A549 (cell line): ENCODE measurements around the gene S100A7. TPM values are rescaled to one million over a fixed set of nuclear protein-coding genes. Genes with fewer than 3 reads are reported as not detected.
"Not testable (repeated sequence)": the region's sequence is repeated elsewhere in the genome, so short reads cannot be mapped to it uniquely, and the experiment has no call there.

Source experiments
- ATAC-seq, 2 experiments: fragments of 200-7000 bp in 1 of 2; fragments of >200 bp in 1 of 2; cut with Nextera tagmentation in 1 of 2; cut with Tn5 transposase in 1 of 2; 3 replicates each; pipeline versions ENCODE4 v1.8.0 to v1.9.1; 2018 to 2020; ENCODE audit warnings: mild to moderate bottlenecking in 1 of 2, moderate library complexity in 1 of 2
- CTCF ChIA-PET: fragments of 300-600 bp; sonication (Branson Sonifier 250); formaldehyde crosslinking; extraction: SDS; loops from one replicate; lab custom pipeline; 2021; ENCODE audit warnings: antibody characterized with exemption, inconsistent platforms; lab: Yijun Ruan, JAX
- POLR2A ChIA-PET: fragments of 350-600 bp; formaldehyde crosslinking; extraction: SDS; loops from one replicate; lab custom pipeline; 2021; ENCODE audit warnings: antibody characterized with exemption, inconsistent platforms; lab: Yijun Ruan, JAX
- DNase-seq, 2 experiments: peaks; one replicate each; pipeline versions ENCODE4 v3.0.0 to v3.0.0-alpha.2; 2011 to 2016; ENCODE audit warnings: low read depth in 1 of 2, low spot score in 1 of 2
- FAIRE-seq: peaks from 2 replicates; lab custom pipeline; 2011; peaks lifted over from hg19 to GRCh38; lab: Jason Lieb, UNC
- H3K27ac ChIP-seq, 2 experiments: fragments of >200 bp; sonication (Bioruptor Twin); formaldehyde crosslinking; 3 replicates each; pipeline ENCODE4 v1.5.1; 2016 to 2017
- H3K4me1 ChIP-seq: fragments of >200 bp; sonication (Bioruptor Twin); formaldehyde crosslinking; 3 replicates; pipeline ENCODE4 v1.6.1; 2016
- H3K4me2 ChIP-seq: fragments of >200 bp; sonication (Bioruptor Twin); formaldehyde crosslinking; 3 replicates; pipeline ENCODE4 v1.6.1; 2016
- H3K4me3 ChIP-seq: fragments of >200 bp; sonication (Bioruptor Twin); formaldehyde crosslinking; 3 replicates; pipeline ENCODE4 v1.5.1; 2016
- H3K9me3 ChIP-seq: fragments of >200 bp; sonication (Bioruptor Twin); formaldehyde crosslinking; 3 replicates; pipeline ENCODE4 v1.6.1; 2016
- HEYL ChIP-seq: fragments of 250-450 bp; sonication (Bioruptor Pico); IDR thresholded peaks from 2 replicates; pipeline ENCODE4 v1.8.0; 2021; ENCODE audit warnings: mild to moderate bottlenecking, moderate library complexity
- NFE2L2 ChIP-seq: fragments of 150-350 bp; conservative IDR thresholded peaks from 2 replicates; pipeline ENCODE4 v1.6.1; 2014; ENCODE audit warnings: low read length
- WGBS: methylation state at CpG from one replicate; pipeline ENCODE4 v1.1.6; 2017; ENCODE audit errors: missing lambda C conversion rate; 5-methylcytosine and 5-hydroxymethylcytosine counted together
- polyA plus RNA-seq, 4 experiments: library from polyadenylated mRNA; depleted of rRNA in 3 of 4; stranded (reverse); fragments of >200 nt; fragmentation: RNase III in 1 of 4; extraction: RNeasy Plus Mini Kit Qiagen cat#74134 plus additional on column Dnase treatment in 1 of 4; gene quantifications; 2 replicates in 3 of 4; 3 replicates in 1 of 4; pipeline ENCODE4 v1.2.3, GENCODE V29; 2011 to 2017
- TF ChIP-seq, protein P1 (sequence below): fragments of >200 bp; sonication (Bioruptor Twin); formaldehyde crosslinking; IDR thresholded peaks from 3 replicates; pipeline ENCODE4 v1.6.1; 2016

Gene S100A7
- polyA plus RNA-seq, 2 of the 4 experiments (the other 2 are of a cell fraction) = not detected

DNA sequence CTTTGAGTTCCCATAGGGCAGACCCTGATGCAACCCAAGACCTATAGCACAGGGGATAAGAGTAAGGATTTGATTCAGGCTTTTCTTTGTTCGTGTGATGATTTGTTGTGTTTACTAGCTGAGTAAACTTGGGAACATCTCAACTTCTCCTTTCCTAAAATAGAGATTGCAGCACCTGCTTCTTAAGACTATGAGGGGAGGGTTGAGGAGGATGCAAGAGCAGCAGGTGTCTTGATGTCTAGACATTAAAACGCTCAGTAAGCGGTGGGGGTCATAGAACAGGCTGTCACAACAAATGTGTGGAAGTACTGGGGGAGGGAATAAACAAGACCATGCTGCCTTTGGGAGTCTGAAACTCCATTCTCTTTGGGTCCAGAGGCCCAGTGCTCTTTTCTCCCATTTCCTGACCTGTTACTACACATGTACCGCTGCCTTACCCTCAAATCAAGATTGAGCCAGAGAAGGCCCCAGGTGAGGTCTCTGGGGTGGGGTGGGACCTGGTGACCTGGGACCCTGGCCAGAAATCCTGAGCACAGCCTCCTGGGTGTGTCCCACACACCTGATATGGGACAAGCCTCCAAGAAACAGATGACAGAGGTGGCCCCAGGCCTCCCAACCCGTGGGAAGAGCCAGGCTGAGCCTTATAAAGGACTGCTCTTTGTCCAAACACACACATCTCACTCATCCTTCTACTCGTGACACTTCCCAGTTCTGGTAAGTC, 44.4 kb downstream of the S100A7 start, which contains the start of gene S100A7A:
Gene S100A7A (plus strand): TSS at position 671 of the 721 bp plus-strand sequence. CDS start 1,563 bp downstream, outside the sequence.
- WGBS = 6% methylated on average over 6 of the region's 6 CpGs
- ChIA-PET CTCF (no interaction called here), POLR2A (no interaction called here)
- Histone ChIP-seq H3K4me3 (no peak within 1 kb of the TSS), H3K9me3 (no peaks in the 10 kb centered on the region; the same call in 2 of the 3 replicates), H3K27ac (no peak within 1 kb of the TSS), H3K4me1 (no peaks in the 10 kb centered on the region), H3K4me2 (no peak within 1 kb of the TSS)
- no peak for ATAC-seq
- FAIRE-seq = no peak
- TF ChIP-seq HEYL (no peak), NFE2L2 (no peak)
- TF ChIP-seq, protein P1, sequence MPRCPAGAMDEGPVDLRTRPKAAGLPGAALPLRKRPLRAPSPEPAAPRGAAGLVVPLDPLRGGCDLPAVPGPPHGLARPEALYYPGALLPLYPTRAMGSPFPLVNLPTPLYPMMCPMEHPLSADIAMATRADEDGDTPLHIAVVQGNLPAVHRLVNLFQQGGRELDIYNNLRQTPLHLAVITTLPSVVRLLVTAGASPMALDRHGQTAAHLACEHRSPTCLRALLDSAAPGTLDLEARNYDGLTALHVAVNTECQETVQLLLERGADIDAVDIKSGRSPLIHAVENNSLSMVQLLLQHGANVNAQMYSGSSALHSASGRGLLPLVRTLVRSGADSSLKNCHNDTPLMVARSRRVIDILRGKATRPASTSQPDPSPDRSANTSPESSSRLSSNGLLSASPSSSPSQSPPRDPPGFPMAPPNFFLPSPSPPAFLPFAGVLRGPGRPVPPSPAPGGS = no peak
- no peak for DNase-seq

DNA sequence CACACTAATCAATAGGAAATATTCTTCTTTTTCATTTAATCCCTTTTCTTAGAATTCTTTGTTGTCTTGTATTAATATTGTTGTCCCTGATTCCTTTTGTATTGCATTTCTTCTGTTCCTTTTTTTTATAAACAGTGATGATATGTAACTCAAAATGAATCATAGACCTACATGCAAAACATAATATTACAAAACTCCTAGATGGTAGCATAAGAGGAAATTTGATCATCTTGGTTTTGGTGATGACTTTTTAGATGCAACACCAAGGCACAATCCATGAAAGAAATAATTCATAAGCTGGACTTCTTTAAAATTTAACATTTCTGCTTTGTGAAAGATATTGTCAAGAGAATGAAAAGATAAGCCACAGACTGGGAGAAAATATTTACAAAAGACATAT, 46.5 kb downstream of the S100A7 start:
- POLR2A ChIA-PET = not testable (repeated sequence)

More for the DNA sequence above, 46.5 kb downstream of the S100A7 start:
- ATAC-seq, H3K27ac ChIP-seq, H3K9me3 ChIP-seq, DNase-seq, H3K4me3 ChIP-seq, H3K4me1 ChIP-seq, H3K4me2 ChIP-seq: not testable (repeated sequence)
- FAIRE-seq = peak; percentile 73
- CTCF ChIA-PET = interaction anchor here (2.0 kb wide), 1 partner anchor 61 kb away, joined by 4 read pairs; no protein-coding TSS in a partner anchor

Other genes starting within 250 kb of the S100A7 start
- gene PRR9, start 243.1 kb downstream of the S100A7 start, polyA plus RNA-seq (2011; rRNA removed) = not detected in 2 replicates
- gene PRR9, start 243.1 kb downstream of the S100A7 start, polyA plus RNA-seq (2017; fragmentation: RNase III; extraction: RNeasy Plus Mini Kit Qiagen cat#74134 plus additional on column Dnase treatment) = not detected in 3 replicates
- gene LORICRIN, start 201.0 kb downstream of the S100A7 start, polyA plus RNA-seq (2011; rRNA removed) = not detected in 2 replicates
- not detected in 3 replicates for gene LORICRIN, start 201.0 kb downstream of the S100A7 start, polyA plus RNA-seq (2017; fragmentation: RNase III; extraction: RNeasy Plus Mini Kit Qiagen cat#74134 plus additional on column Dnase treatment)
- gene PGLYRP3, start 147.7 kb downstream of the S100A7 start, polyA plus RNA-seq (2011; rRNA removed) = not detected in 2 replicates
- not detected in 3 replicates for gene PGLYRP3, start 147.7 kb downstream of the S100A7 start, polyA plus RNA-seq (2017; fragmentation: RNase III; extraction: RNeasy Plus Mini Kit Qiagen cat#74134 plus additional on column Dnase treatment)
- gene PGLYRP4, start 111.8 kb downstream of the S100A7 start, polyA plus RNA-seq (2011; rRNA removed) = not detected in 2 replicates
- gene PGLYRP4, start 111.8 kb downstream of the S100A7 start, polyA plus RNA-seq (2017; fragmentation: RNase III; extraction: RNeasy Plus Mini Kit Qiagen cat#74134 plus additional on column Dnase treatment) = not detected in 3 replicates
- 0.86 and 0.90 TPM in 2 replicates for gene S100A9, start 102.8 kb downstream of the S100A7 start, polyA plus RNA-seq (2011; rRNA removed)
- gene S100A9, start 102.8 kb downstream of the S100A7 start, polyA plus RNA-seq (2017; fragmentation: RNase III; extraction: RNeasy Plus Mini Kit Qiagen cat#74134 plus additional on column Dnase treatment) = 1.7 to 4.6 TPM (median 3.1 TPM) in 3 replicates
- gene S100A12, start 85.0 kb downstream of the S100A7 start, polyA plus RNA-seq (2011; rRNA removed) = not detected in 2 replicates
- gene S100A12, start 85.0 kb downstream of the S100A7 start, polyA plus RNA-seq (2017; fragmentation: RNase III; extraction: RNeasy Plus Mini Kit Qiagen cat#74134 plus additional on column Dnase treatment) = not detected in 3 replicates
- gene S100A8, start 69.6 kb downstream of the S100A7 start, polyA plus RNA-seq (2011; rRNA removed) = not detected in 2 replicates
- not detected in 3 replicates for gene S100A8, start 69.6 kb downstream of the S100A7 start, polyA plus RNA-seq (2017; fragmentation: RNase III; extraction: RNeasy Plus Mini Kit Qiagen cat#74134 plus additional on column Dnase treatment)
- gene S100A7A, start 44.1 kb downstream of the S100A7 start, polyA plus RNA-seq (2011; rRNA removed) = not detected in 2 replicates
- not detected in 3 replicates for gene S100A7A, start 44.1 kb downstream of the S100A7 start, polyA plus RNA-seq (2017; fragmentation: RNase III; extraction: RNeasy Plus Mini Kit Qiagen cat#74134 plus additional on column Dnase treatment)
- 898 and 1,226 TPM in 2 replicates for gene S100A6, start 75.3 kb upstream of the S100A7 start, polyA plus RNA-seq (2011; rRNA removed)
- 2,810 to 4,567 TPM (median 3,552 TPM) in 3 replicates for gene S100A6, start 75.3 kb upstream of the S100A7 start, polyA plus RNA-seq (2017; fragmentation: RNase III; extraction: RNeasy Plus Mini Kit Qiagen cat#74134 plus additional on column Dnase treatment)
- gene S100A5, start 80.3 kb upstream of the S100A7 start, polyA plus RNA-seq (2011; rRNA removed) = 0.48 and 0.68 TPM in 2 replicates
- 0.17 to 0.57 TPM (median 0.45 TPM) in 3 replicates for gene S100A5, start 80.3 kb upstream of the S100A7 start, polyA plus RNA-seq (2017; fragmentation: RNase III; extraction: RNeasy Plus Mini Kit Qiagen cat#74134 plus additional on column Dnase treatment)
- gene S100A4, start 85.2 kb upstream of the S100A7 start, polyA plus RNA-seq (2011; rRNA removed) = 590 and 814 TPM in 2 replicates
- 2,180 to 3,189 TPM (median 2,584 TPM) in 3 replicates for gene S100A4, start 85.2 kb upstream of the S100A7 start, polyA plus RNA-seq (2017; fragmentation: RNase III; extraction: RNeasy Plus Mini Kit Qiagen cat#74134 plus additional on column Dnase treatment)
- 25.0 and 25.4 TPM in 2 replicates for gene S100A3, start 88.6 kb upstream of the S100A7 start, polyA plus RNA-seq (2011; rRNA removed)
- 71.1 to 88.9 TPM (median 74.0 TPM) in 3 replicates for gene S100A3, start 88.6 kb upstream of the S100A7 start, polyA plus RNA-seq (2017; fragmentation: RNase III; extraction: RNeasy Plus Mini Kit Qiagen cat#74134 plus additional on column Dnase treatment)
- gene S100A2, start 105.2 kb upstream of the S100A7 start, polyA plus RNA-seq (2011; rRNA removed) = 5.1 and 6.0 TPM in 2 replicates
- 13.4 to 19.5 TPM (median 15.9 TPM) in 3 replicates for gene S100A2, start 105.2 kb upstream of the S100A7 start, polyA plus RNA-seq (2017; fragmentation: RNase III; extraction: RNeasy Plus Mini Kit Qiagen cat#74134 plus additional on column Dnase treatment)
- gene S100A16, start 152.5 kb upstream of the S100A7 start, polyA plus RNA-seq (2011; rRNA removed) = 270 and 294 TPM in 2 replicates
- 259 to 298 TPM (median 290 TPM) in 3 replicates for gene S100A16, start 152.5 kb upstream of the S100A7 start, polyA plus RNA-seq (2017; fragmentation: RNase III; extraction: RNeasy Plus Mini Kit Qiagen cat#74134 plus additional on column Dnase treatment)
- gene S100A14, start 155.7 kb upstream of the S100A7 start, polyA plus RNA-seq (2011; rRNA removed) = 0.21 and 0.65 TPM in 2 replicates
- gene S100A14, start 155.7 kb upstream of the S100A7 start, polyA plus RNA-seq (2017; fragmentation: RNase III; extraction: RNeasy Plus Mini Kit Qiagen cat#74134 plus additional on column Dnase treatment) = 0.16 to 0.21 TPM (median 0.21 TPM) in 3 replicates
- gene S100A13, start 166.9 kb upstream of the S100A7 start, polyA plus RNA-seq (2011; rRNA removed) = 98.9 and 113 TPM in 2 replicates
- gene S100A13, start 166.9 kb upstream of the S100A7 start, polyA plus RNA-seq (2017; fragmentation: RNase III; extraction: RNeasy Plus Mini Kit Qiagen cat#74134 plus additional on column Dnase treatment) = 107 to 146 TPM (median 129 TPM) in 3 replicates
- gene S100A1, start 167.8 kb upstream of the S100A7 start, polyA plus RNA-seq (2011; rRNA removed) = 0.52 and 0.59 TPM in 2 replicates
- gene S100A1, start 167.8 kb upstream of the S100A7 start, polyA plus RNA-seq (2017; fragmentation: RNase III; extraction: RNeasy Plus Mini Kit Qiagen cat#74134 plus additional on column Dnase treatment) = 0.67 to 0.97 TPM (median 0.88 TPM) in 3 replicates
- 81.6 and 98.1 TPM in 2 replicates for gene CHTOP, start 173.4 kb upstream of the S100A7 start, polyA plus RNA-seq (2011; rRNA removed)
- 76.1 to 87.8 TPM (median 79.2 TPM) in 3 replicates for gene CHTOP, start 173.4 kb upstream of the S100A7 start, polyA plus RNA-seq (2017; fragmentation: RNase III; extraction: RNeasy Plus Mini Kit Qiagen cat#74134 plus additional on column Dnase treatment)
- gene SNAPIN, start 198.1 kb upstream of the S100A7 start, polyA plus RNA-seq (2011; rRNA removed) = 70.1 and 71.4 TPM in 2 replicates
- 46.6 to 52.6 TPM (median 50.5 TPM) in 3 replicates for gene SNAPIN, start 198.1 kb upstream of the S100A7 start, polyA plus RNA-seq (2017; fragmentation: RNase III; extraction: RNeasy Plus Mini Kit Qiagen cat#74134 plus additional on column Dnase treatment)
- 285 and 339 TPM in 2 replicates for gene ILF2, start 210.3 kb upstream of the S100A7 start, polyA plus RNA-seq (2011; rRNA removed)
- 245 to 257 TPM (median 249 TPM) in 3 replicates for gene ILF2, start 210.3 kb upstream of the S100A7 start, polyA plus RNA-seq (2017; fragmentation: RNase III; extraction: RNeasy Plus Mini Kit Qiagen cat#74134 plus additional on column Dnase treatment)
- 0.34 and 0.39 TPM in 2 replicates for gene NPR1, start 218.0 kb upstream of the S100A7 start, polyA plus RNA-seq (2011; rRNA removed)
- gene NPR1, start 218.0 kb upstream of the S100A7 start, polyA plus RNA-seq (2017; fragmentation: RNase III; extraction: RNeasy Plus Mini Kit Qiagen cat#74134 plus additional on column Dnase treatment) = 0.96 to 1.9 TPM (median 1.7 TPM) in 3 replicates